IPS DF 19.7 (cell line): ENCODE results near the gene OGFOD1.

Experiments
- DNase-seq: peaks from one replicate; pipeline ENCODE4 v3.0.0-alpha.2; 2013; ENCODE audit warnings: low read depth, low spot score

The OGFOD1 gene

DNA sequence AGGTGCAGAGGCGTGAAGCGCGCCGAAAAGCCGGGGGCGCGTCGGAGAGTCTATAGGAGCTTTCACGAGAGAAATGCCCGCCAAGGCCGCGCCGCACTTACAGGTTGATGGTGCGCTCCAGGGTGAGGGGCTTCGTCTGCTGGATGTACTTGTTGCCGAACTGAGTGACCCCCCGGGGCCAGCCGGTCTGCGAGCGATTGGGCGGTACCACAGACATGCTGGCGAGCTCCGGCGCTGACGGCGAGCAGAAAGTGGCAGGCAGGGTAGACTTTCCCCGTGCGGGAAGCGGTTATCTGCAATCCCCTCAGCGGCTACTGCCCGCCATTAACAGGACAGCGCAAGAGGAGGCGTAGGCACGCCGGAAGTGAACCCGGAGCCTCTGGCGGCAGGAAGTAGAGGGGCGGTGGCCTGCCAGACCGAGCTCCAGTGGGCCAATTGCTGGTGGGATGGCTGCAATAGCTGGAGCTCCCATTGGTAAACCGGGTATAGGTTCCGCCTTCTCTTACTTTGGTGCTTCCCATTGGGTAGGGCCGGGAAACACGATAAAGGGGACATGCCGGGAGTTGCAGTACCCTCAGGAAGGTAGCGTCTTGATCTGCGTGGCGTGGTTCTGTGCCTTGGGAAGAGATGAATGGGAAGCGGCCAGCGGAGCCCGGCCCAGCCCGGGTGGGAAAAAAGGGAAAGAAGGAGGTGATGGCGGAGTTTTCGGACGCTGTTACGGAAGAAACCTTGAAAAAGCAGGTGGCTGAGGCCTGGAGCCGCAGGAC, at the start of gene OGFOD1, which contains the start of gene NUDT21:
OGFOD1 (plus strand) TSS at position 569 of the 767 bp plus-strand sequence; CDS start at position 628, 59 bp downstream.
NUDT21 (minus strand) TSS at position 347 of the 767 bp plus-strand sequence; CDS start at position 217, 130 bp downstream.
- DNase-seq, result peak; percentile 97

- DNase-seq, result no peak
These were observed 45.2 kb upstream of the OGFOD1 start for GRCh38 chr16:56405977-56406672.

DNA sequence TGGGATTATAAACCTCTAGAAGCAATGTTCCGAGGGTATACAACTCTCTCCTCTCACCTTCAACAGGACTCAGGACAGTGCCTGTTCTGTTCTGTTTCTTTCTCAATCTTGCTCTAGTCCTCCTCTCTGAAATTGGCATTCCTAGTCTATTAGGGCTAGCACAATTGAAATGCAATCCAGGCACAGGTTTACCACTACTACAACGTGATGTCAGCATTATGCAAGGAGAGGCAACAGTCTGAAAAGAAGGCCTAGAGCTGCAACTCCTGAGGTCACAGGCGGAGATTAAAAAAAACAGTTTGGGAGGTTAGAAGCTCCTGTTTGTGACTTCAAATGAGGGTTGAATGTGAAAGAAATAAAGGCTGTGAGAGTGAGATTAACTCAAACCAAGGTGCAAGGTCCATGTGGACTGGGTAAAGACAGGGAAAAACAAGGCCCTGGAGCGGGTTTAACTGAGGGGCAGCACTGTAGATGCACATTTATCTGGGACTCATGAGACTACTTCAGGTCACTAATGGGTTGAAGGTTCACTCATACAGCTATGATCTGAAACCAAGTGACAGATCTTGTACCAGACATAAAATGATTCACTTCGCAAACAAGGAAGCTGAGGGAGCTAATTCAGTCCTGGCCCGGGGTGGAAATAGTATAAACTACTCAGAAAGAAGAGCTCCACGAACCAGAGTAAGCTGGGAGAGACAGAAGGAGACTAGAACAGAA, 42.8 kb upstream of the OGFOD1 start:
- no peak for DNase-seq

DNA sequence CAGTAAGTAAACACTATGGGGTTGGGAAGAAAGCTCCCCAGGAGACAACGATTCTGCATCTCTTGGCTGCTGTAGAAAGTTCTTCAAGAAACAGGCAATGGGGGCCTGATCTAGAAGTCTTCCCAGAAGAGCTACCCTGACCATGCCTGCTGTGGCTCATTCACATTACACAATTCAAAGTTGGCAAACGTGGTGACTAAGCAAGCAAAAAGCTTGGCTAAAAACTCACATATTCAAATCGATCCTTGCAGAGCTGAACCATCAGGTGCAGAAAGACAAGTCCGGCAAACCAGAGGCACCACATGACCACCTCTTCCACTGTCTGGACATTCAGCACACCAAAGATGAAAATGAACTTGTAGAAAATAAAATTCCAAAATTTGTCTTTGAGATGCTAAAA, 42.2 kb upstream of the OGFOD1 start:
- DNase-seq, result no peak

DNA sequence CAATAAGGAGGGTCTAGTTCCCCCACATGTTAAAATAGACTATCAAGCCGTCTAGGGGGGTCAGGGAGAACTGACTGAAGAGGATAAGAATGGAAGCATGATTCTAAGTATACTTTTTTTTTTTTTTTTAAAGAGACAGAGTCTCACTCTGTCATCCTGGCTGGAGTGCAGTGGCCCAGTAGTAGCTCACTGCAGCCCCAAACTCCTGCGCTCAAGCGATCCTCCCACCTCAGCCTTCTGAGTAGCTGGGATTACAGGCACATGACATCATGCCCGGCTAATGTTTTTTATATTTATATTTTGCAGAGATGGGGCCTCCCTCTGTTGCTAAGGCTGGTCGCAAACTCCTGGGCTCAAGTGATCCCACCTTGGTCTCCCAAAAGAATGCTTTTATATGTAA, 40.2 kb upstream of the OGFOD1 start:
- no peak for DNase-seq

DNA sequence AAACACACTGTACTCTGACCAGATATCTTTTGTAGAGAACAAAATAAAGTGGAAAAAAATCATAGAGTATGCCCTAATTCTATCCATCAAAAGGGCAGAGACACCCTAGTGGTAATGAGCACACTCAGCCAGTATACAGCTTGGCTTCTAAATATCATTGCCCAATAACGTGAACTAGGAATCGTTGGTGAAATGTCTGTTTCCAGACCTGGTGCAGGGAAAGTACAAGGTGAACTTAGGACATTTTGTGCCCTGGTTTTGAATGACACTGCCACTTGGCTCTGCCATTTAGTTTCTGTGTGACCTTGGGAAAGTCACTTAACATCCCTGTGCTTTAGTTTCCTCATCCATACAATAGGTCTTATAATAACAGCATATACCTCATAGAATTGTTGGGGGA, 39.7 kb upstream of the OGFOD1 start:
- no peak for DNase-seq

- no peak for DNase-seq
These were observed 38.0 kb upstream of the OGFOD1 start for GRCh38 chr16:56413381-56413780.

DNA sequence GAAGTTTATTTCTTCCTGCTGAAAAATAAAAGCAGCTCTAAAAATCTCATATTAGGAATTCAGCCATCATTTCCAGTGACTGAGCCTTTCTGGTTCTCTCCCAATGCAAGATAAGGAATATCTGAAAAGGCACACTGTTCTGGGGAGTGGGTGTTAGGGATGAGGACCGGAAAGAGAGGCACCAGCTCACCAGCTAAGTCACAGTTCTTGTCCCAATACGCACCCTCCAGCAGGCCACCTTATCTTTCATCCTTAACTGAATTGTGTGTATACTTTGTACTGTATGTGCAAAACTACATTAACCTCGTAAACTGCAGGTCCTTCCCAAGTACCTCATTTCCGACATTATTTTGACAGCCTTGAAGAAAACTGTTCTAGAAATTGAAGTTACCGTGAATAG, 37.0 kb upstream of the OGFOD1 start:
- no peak for DNase-seq

GRCh38 chr16:56415875-56416274, 35.5 kb upstream of the OGFOD1 start:
- no peak for DNase-seq

- DNase-seq, result no peak
These were observed 34.2 kb upstream of the OGFOD1 start for GRCh38 chr16:56417138-56417537.

DNA sequence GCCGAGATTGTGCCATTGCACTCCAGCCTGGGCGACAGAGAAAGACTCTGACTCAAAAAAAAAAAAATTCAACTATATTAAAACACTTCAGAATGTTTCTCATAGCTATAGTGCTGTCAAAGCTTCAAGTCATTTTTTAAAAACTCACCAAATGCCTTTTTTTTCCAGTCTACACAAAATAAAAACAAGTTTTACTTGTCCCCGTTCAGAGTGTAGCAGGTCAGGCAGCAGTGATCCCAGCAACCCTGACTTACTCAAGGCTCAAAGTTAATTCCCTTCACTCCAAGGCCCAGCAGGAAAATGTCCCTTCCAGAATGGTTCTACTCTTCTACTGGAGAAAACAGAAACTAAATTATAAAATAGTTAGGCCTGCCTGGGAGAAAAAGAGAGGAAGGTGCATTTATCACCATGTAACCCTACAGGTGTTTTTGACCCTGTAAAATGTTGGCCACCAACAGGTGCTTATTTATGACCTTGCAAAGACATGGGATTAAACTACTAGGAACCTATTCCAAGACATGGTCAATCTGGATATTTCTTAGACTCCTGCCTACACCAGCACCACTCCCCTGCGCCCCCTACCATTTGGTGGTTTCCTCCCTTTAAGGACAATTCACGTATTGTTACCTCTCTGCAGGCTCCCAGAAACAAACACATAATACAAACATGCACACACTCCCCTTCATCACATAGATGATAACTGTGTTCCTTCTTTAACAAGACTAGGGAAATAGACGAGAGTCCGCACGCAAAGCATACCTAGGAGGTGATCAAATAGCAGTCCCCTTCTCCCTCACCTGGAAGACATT, 31.4 kb upstream of the OGFOD1 start:
- no peak for DNase-seq

DNA sequence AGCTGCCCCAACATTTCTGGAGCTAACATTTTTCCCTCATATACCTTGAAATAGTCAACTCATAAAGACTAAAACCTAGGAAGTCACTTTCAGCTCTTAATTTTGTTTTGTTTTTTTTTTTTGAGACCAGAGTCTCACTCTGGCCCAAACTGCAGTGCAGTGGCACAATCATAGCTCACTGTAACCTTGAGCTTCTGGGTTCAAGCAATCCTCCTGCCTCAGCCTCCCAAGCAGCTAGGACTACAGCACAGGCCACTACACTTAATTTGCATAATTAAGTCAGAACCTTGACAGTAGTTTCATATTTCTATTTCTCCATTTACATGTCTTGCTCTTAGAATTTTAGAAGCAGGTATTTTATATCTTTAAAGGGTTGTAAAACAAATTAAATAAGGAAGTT, 30.7 kb upstream of the OGFOD1 start:
- DNase-seq, result no peak

DNA sequence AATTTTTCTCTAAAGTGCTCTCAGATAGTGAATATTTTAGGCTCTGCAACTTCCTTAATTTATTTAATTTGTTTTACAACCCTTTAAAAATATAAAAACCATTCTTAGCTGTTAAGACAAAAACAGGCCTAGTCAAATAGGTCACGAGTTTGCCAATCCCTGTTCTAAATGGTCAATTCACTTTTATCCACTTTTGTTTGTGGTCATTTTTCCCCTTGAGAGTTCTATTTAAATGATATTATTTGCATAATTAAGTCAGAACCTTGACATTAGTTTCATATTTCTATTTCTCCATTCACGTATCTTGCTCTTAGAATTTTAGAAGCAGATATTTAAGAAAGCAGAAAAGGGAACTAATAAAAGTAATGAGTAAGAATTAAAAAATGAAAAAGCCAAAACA, 30.0 kb upstream of the OGFOD1 start:
- no peak for DNase-seq

GRCh38 chr16:56421976-56422669, 29.2 kb upstream of the OGFOD1 start:
- no peak for DNase-seq

DNA sequence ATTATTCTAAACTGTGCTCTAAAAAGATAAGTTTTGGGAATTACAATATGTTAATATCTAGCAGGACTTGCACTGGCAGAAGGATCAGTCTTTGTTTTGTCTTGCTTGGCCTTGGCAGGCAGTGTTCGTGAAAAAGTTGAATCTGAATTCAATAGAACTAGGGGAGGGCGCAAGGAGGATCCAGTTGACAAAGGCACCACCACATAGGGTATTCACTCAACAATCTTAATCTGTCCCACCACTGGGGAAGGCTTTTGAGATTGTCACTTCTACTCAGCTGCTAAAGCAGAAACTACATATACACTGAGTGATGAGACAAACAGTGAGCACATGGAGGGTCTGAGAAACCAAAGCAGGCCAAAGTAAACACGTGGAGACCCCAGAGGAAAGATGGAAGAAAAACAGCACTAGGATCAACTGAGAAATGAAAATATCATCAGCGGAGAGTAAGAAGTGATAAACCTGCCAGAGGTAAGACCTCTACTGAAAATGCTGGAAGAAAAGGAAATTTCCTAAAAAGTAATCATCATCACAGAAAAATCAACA, 28.4 kb upstream of the OGFOD1 start:
- DNase-seq, result no peak

GRCh38 chr16:56423584-56424403, 27.6 kb upstream of the OGFOD1 start:
- no peak for DNase-seq

DNA sequence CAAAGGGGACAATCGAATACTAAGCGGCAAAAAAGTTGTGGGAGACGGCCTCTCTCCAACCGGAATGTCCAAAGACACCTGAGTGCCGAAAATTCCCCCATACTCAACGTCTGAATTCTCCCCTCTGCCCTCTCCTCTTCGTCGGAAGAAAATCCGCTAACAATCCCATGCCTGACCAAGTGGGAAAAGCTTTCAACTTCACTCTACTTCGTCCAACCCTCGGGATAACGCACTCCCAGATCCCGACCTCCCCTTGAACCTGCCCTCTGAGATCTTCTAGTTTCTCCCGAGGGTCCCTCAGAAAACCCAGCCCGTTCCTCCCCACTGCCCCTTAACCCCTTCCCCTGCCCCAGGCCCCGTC, 27.0 kb upstream of the OGFOD1 start:
- DNase-seq, result no peak

GRCh38 chr16:56424791-56425438, 26.4 kb upstream of the OGFOD1 start:
- no peak for DNase-seq

GRCh38 chr16:56425439-56425832, 25.9 kb upstream of the OGFOD1 start, which contains the start of gene AMFR:
AMFR (minus strand) TSS chr16:56425545; CDS start chr16:56425327, 218 bp downstream.
- DNase-seq, result no peak
